ENCODE measurements around the gene NR4A1.

The NR4A1 gene

DNA sequence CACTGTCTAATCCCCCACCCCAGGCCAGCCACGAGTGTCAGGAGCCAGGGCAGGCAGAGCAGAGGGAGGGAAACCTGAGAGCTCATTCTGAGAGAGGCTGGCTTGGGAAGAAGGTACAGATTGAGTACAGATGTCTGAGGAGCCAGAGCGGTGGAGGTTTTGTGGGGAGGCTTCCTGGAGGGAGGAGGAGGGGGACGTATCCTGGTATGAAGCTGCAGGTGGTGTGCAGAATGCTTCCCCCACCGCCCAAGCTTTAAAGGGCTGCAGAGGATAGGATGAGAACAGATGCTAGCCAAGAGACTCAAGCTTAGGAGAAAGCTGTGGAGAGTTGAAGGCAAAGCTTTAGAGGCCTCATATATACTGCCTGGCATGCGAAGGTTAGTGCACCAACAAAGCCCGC is 47.7 kb upstream of the NR4A1 start:
- Histone ChIP-seq H3K4me1 (ENCODE audit: control insufficient read depth, insufficient read depth, low read length) (peaks cover 2% of the 10 kb centered on the region; the same call in 1 of the 2 replicates), H3K27ac (ENCODE audit: extremely low read depth, low read depth, low read length) (no peak overlapping the region), H3K4me3 (ENCODE audit: low read depth, low read length) (no peak overlapping the region), H3K36me3 (ENCODE audit: control insufficient read depth in 2 of 2, insufficient read depth in 1 of 2, low read length in 2 of 2) (peaks cover 0 to 25% of the 10 kb centered on the region in 2 experiments; a peak in 2 of 3 replicates), H3K9me3 (ENCODE audit: control insufficient read depth, insufficient read depth, low read depth, low read length) (no peaks in the 10 kb centered on the region)
- ChIA-PET CTCF (interaction anchor here (0.6 to 9.6 kb wide), 24 partner anchors 9 to 585 kb away, joined by 3 to 291 read pairs (median 4); no protein-coding TSS in a partner anchor), POLR2A (interaction anchor here (0.8 to 2.0 kb wide), 3 partner anchors 16 to 21 kb away, joined by 4 to 11 read pairs (median 5); no protein-coding TSS in a partner anchor)
- TF ChIP-seq, protein P1, sequence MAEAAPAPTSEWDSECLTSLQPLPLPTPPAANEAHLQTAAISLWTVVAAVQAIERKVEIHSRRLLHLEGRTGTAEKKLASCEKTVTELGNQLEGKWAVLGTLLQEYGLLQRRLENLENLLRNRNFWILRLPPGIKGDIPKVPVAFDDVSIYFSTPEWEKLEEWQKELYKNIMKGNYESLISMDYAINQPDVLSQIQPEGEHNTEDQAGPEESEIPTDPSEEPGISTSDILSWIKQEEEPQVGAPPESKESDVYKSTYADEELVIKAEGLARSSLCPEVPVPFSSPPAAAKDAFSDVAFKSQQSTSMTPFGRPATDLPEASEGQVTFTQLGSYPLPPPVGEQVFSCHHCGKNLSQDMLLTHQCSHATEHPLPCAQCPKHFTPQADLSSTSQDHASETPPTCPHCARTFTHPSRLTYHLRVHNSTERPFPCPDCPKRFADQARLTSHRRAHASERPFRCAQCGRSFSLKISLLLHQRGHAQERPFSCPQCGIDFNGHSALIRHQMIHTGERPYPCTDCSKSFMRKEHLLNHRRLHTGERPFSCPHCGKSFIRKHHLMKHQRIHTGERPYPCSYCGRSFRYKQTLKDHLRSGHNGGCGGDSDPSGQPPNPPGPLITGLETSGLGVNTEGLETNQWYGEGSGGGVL (tag by site-specific recombination; IDR thresholded peaks at IDR 0.05) = peak; percentile 32; the same call in 1 of the 2 replicates
- no peak for TF ChIP-seq ZNF843 (tag by site-specific recombination; IDR thresholded peaks at IDR 0.05)

DNA sequence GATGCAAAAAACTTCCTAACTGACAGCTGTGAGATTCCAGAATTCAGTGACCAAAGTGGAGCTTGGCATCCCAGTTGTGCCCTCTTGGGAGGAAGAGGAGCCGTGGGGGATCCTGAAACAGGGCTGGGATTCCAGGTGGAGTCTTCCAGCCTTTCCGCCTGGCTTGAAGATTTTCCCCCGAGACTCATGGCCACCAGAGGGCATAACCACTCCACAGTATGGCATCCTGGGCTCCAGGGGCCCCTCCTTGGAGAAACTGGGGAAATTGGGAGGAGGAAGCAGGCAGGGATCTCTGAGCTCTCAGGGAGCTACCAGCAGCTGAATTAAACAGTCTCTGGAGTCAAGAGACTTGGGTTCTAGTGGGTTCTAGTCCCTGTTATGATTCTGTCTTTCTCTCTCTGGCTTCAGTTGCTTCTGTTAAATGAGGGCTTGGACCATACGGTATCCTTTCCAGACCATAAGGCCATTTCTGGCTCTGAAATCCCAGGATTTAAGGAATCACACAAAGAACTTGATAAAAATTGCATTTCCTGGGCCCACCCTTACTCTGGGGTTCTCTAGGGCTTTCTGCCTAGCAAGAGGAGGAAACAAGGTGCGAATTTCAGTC is 47.1 kb upstream of the NR4A1 start:
- Histone ChIP-seq H3K9me3 (ENCODE audit: control insufficient read depth, insufficient read depth, low read depth, low read length) (no peaks in the 10 kb centered on the region), H3K4me1 (ENCODE audit: control insufficient read depth, insufficient read depth, low read length) (peaks cover 2% of the 10 kb centered on the region; the same call in 1 of the 2 replicates), H3K36me3 (ENCODE audit: control insufficient read depth in 2 of 2, insufficient read depth in 1 of 2, low read length in 2 of 2) (peaks cover 0 to 21% of the 10 kb centered on the region in 2 experiments; a peak in 1 of 3 replicates), H3K27ac (ENCODE audit: extremely low read depth, low read depth, low read length) (no peak overlapping the region), H3K4me3 (ENCODE audit: low read depth, low read length) (no peak overlapping the region)
- CTCF ChIA-PET = interaction anchor here (0.6 to 9.6 kb wide), 28 partner anchors 9 to 1122 kb away, joined by 3 to 291 read pairs (median 5); no protein-coding TSS in a partner anchor
- POLR2A ChIA-PET = interaction anchor here (0.6 to 2.0 kb wide), 3 partner anchors 14 to 19 kb away, joined by 5 to 11 read pairs (median 6); no protein-coding TSS in a partner anchor
- TF ChIP-seq ZNF140 (tag by site-specific recombination; IDR thresholded peaks at IDR 0.05) = no peak
- TF ChIP-seq, protein P2, sequence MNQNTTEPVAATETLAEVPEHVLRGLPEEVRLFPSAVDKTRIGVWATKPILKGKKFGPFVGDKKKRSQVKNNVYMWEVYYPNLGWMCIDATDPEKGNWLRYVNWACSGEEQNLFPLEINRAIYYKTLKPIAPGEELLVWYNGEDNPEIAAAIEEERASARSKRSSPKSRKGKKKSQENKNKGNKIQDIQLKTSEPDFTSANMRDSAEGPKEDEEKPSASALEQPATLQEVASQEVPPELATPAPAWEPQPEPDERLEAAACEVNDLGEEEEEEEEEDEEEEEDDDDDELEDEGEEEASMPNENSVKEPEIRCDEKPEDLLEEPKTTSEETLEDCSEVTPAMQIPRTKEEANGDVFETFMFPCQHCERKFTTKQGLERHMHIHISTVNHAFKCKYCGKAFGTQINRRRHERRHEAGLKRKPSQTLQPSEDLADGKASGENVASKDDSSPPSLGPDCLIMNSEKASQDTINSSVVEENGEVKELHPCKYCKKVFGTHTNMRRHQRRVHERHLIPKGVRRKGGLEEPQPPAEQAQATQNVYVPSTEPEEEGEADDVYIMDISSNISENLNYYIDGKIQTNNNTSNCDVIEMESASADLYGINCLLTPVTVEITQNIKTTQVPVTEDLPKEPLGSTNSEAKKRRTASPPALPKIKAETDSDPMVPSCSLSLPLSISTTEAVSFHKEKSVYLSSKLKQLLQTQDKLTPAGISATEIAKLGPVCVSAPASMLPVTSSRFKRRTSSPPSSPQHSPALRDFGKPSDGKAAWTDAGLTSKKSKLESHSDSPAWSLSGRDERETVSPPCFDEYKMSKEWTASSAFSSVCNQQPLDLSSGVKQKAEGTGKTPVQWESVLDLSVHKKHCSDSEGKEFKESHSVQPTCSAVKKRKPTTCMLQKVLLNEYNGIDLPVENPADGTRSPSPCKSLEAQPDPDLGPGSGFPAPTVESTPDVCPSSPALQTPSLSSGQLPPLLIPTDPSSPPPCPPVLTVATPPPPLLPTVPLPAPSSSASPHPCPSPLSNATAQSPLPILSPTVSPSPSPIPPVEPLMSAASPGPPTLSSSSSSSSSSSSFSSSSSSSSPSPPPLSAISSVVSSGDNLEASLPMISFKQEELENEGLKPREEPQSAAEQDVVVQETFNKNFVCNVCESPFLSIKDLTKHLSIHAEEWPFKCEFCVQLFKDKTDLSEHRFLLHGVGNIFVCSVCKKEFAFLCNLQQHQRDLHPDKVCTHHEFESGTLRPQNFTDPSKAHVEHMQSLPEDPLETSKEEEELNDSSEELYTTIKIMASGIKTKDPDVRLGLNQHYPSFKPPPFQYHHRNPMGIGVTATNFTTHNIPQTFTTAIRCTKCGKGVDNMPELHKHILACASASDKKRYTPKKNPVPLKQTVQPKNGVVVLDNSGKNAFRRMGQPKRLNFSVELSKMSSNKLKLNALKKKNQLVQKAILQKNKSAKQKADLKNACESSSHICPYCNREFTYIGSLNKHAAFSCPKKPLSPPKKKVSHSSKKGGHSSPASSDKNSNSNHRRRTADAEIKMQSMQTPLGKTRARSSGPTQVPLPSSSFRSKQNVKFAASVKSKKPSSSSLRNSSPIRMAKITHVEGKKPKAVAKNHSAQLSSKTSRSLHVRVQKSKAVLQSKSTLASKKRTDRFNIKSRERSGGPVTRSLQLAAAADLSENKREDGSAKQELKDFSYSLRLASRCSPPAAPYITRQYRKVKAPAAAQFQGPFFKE (tag by site-specific recombination; IDR thresholded peaks at IDR 0.05; ENCODE audit: borderline replicate concordance) = no peak
- TF ChIP-seq ZFP37 (tag by site-specific recombination; IDR thresholded peaks at IDR 0.05) = no peak
- TF ChIP-seq ZNF560 (tag by site-specific recombination; IDR thresholded peaks at IDR 0.05; ENCODE audit: borderline replicate concordance) = no peak
- no peak for TF ChIP-seq ZNF112 (tag by site-specific recombination; IDR thresholded peaks at IDR 0.05)
- 0 out of 2 replicates have a peak, but pooled peaks have one; percentile 19 for TF ChIP-seq ZBTB17 (tag by site-specific recombination; IDR thresholded peaks at IDR 0.05)
- TF ChIP-seq HOXD13 (CRISPR knock-in tag; IDR thresholded peaks at IDR 0.05; ENCODE audit: borderline replicate concordance) = no peak
- no peak for TF ChIP-seq ZNF248 (tag by site-specific recombination; IDR thresholded peaks at IDR 0.05)
- TF ChIP-seq, protein P3, sequence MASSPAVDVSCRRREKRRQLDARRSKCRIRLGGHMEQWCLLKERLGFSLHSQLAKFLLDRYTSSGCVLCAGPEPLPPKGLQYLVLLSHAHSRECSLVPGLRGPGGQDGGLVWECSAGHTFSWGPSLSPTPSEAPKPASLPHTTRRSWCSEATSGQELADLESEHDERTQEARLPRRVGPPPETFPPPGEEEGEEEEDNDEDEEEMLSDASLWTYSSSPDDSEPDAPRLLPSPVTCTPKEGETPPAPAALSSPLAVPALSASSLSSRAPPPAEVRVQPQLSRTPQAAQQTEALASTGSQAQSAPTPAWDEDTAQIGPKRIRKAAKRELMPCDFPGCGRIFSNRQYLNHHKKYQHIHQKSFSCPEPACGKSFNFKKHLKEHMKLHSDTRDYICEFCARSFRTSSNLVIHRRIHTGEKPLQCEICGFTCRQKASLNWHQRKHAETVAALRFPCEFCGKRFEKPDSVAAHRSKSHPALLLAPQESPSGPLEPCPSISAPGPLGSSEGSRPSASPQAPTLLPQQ (tag by site-specific recombination; IDR thresholded peaks at IDR 0.05) = no peak
- no peak for TF ChIP-seq OVOL3 (tag by site-specific recombination; IDR thresholded peaks at IDR 0.05)
- TF ChIP-seq IKZF3 (tag by site-specific recombination; IDR thresholded peaks at IDR 0.05) = peak; percentile 88
- peak; percentile 66 for TF ChIP-seq ZNF654 (tag by site-specific recombination; IDR thresholded peaks at IDR 0.05; ENCODE audit: low read depth)
- TF ChIP-seq ZIC2 (tag by site-specific recombination; IDR thresholded peaks at IDR 0.05) = no peak
- TF ChIP-seq, protein P4, sequence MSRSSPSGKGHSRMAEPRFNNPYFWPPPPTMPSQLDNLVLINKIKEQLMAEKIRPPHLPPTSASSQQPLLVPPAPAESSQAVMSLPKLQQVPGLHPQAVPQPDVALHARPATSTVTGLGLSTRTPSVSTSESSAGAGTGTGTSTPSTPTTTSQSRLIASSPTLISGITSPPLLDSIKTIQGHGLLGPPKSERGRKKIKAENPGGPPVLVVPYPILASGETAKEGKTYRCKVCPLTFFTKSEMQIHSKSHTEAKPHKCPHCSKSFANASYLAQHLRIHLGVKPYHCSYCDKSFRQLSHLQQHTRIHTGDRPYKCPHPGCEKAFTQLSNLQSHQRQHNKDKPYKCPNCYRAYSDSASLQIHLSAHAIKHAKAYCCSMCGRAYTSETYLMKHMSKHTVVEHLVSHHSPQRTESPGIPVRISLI (tag by site-specific recombination; IDR thresholded peaks at IDR 0.05) = no peak
- TF ChIP-seq, protein P5, sequence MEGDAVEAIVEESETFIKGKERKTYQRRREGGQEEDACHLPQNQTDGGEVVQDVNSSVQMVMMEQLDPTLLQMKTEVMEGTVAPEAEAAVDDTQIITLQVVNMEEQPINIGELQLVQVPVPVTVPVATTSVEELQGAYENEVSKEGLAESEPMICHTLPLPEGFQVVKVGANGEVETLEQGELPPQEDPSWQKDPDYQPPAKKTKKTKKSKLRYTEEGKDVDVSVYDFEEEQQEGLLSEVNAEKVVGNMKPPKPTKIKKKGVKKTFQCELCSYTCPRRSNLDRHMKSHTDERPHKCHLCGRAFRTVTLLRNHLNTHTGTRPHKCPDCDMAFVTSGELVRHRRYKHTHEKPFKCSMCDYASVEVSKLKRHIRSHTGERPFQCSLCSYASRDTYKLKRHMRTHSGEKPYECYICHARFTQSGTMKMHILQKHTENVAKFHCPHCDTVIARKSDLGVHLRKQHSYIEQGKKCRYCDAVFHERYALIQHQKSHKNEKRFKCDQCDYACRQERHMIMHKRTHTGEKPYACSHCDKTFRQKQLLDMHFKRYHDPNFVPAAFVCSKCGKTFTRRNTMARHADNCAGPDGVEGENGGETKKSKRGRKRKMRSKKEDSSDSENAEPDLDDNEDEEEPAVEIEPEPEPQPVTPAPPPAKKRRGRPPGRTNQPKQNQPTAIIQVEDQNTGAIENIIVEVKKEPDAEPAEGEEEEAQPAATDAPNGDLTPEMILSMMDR (tag by site-specific recombination; IDR thresholded peaks at IDR 0.05) = peak; percentile 85
- no peak for TF ChIP-seq ZNF138 (tag by site-specific recombination; IDR thresholded peaks at IDR 0.05; ENCODE audit: borderline replicate concordance)
- TF ChIP-seq GLIS1 (tag by site-specific recombination; IDR thresholded peaks at IDR 0.05) = peak; percentile 67
- TF ChIP-seq ZNF114 (tag by site-specific recombination; IDR thresholded peaks at IDR 0.05) = no peak
- TF ChIP-seq ZNF514 (tag by site-specific recombination; IDR thresholded peaks at IDR 0.05) = no peak
